ENCODE results near the gene NAT9. TPM values are rescaled to one million over a fixed set of nuclear protein-coding genes. Genes with fewer than 3 reads are reported as not detected.

NAT9 gene
- total RNA-seq, 4 donors from 2014 or later: 15.1 to 35.9 (median 24.2) TPM

DNA sequence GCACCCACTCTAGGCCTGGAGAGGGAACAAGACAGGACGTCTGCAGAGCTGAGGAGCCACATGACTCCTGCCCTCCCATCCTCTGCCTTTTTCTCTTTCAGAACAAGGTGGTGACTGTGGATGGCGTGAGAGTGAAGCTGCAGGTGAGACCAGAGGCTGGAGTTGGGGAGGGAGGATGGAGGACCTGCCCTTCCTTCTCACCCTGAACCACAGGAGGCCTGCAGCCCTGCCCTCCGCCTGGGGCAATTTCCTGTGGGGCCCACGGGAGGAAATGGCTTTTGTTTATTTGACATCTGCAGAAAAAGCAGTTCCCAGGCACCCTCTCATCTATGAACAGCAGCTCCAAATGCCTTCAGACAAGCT is 34.0 kb downstream of the NAT9 start:
- ATAC-seq (ENCODE audit: low FRiP score): no peak
- no peak for DNase-seq (ENCODE audit: low spot score)
- TF ChIP-seq, protein P1, sequence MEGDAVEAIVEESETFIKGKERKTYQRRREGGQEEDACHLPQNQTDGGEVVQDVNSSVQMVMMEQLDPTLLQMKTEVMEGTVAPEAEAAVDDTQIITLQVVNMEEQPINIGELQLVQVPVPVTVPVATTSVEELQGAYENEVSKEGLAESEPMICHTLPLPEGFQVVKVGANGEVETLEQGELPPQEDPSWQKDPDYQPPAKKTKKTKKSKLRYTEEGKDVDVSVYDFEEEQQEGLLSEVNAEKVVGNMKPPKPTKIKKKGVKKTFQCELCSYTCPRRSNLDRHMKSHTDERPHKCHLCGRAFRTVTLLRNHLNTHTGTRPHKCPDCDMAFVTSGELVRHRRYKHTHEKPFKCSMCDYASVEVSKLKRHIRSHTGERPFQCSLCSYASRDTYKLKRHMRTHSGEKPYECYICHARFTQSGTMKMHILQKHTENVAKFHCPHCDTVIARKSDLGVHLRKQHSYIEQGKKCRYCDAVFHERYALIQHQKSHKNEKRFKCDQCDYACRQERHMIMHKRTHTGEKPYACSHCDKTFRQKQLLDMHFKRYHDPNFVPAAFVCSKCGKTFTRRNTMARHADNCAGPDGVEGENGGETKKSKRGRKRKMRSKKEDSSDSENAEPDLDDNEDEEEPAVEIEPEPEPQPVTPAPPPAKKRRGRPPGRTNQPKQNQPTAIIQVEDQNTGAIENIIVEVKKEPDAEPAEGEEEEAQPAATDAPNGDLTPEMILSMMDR (IDR thresholded peaks at IDR 0.05): no peak

- no peak for DNase-seq (ENCODE audit: low spot score)
- TF ChIP-seq, protein P1 (IDR thresholded peaks at IDR 0.05): no peak
- ATAC-seq (ENCODE audit: low FRiP score): no peak
Observed at GRCh38 chr17:74740641-74741387, 35.3 kb downstream of the NAT9 start.

DNA sequence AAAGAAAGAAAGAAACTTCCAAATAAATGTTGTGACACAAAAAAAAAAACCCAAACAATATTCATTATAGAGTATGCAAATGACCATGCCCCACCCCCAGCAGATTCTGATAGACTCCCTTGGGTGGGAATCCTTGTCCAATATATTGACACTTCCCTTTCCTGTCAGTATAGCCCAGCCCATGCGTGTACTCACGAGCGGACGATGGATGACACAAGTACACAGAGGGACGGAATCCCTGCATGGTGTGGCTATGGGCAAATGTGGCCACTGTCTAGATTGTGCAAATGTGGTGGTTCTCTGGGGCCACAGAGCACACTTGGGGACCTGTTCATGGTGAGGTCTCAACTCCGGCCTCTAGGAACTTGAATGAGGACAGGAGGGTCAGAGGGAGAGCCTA is 36.0 kb downstream of the NAT9 start:
- TF ChIP-seq, protein P1 (IDR thresholded peaks at IDR 0.05): no peak
- ATAC-seq (ENCODE audit: low FRiP score) (no peak), DNase-seq (ENCODE audit: low spot score) (no peak)

- TF ChIP-seq, protein P1 (IDR thresholded peaks at IDR 0.05): no peak
- DNase-seq (ENCODE audit: low spot score) (no peak), ATAC-seq (ENCODE audit: low FRiP score) (no peak)
Observed at GRCh38 chr17:74739227-74739831, 36.8 kb downstream of the NAT9 start.

DNA sequence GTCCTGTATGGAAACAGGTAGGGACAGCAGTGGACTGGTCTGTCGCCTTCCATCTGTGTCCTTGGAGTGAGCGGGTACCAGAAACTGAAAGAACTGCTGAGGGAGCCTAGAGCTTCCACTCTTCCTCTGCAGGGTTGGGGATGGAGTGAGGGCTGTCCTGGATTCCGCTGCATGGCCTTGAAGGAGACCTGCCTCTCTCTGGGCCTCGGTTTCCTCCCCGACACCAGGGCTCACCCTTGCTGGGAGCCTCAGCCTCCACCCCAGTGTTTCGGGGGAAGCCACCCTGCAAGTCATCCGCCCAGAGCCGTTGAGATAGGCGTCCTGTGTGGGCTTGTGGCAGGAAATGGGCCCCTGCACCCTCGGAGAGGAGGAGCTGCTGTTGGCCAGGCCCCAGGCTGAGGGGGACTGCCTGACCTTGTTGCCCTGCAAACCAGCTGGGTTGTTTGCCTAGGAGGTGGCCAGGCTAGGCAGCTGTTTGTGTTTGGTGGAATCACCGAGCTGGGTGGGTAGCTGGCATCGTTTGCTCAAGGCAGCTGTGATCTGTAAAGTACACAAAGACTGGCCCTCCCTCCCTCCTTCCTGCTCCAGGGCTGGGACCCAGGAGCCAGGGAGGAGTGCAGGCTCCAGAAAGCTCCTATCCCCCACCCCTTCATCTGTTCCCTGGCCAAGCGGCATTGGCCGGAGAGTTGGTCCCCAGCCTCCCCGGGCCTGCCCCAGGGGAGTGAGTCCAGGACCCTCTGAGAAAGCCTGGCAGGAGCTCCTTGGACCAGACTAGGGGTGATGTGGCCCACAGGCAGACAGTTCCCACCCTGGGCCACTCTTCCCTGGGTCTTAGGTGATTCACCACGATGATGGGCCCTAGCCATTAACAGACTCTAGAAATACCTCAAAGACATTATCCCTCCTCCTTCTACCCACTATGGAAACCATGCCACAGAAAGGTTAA is 37.8 kb downstream of the NAT9 start:
- ATAC-seq (ENCODE audit: low FRiP score) (no peak), DNase-seq (ENCODE audit: low spot score) (no peak)
- TF ChIP-seq, protein P1 (IDR thresholded peaks at IDR 0.05): no peak

- no peak for ATAC-seq (ENCODE audit: low FRiP score)
- no peak for DNase-seq (ENCODE audit: low spot score)
- TF ChIP-seq, protein P1 (IDR thresholded peaks at IDR 0.05): no peak
Observed at GRCh38 chr17:74737299-74738050, 38.7 kb downstream of the NAT9 start.
